IPS-15b (cell line): ENCODE measurements around the gene CD8B.

Source experiments
- H3K27me3 ChIP-seq: one replicate; pipeline ENCODE4 v1.6.1; 2013; ENCODE audit warnings: low read length; ENCODE audit not compliant: control insufficient read depth, insufficient read depth
- H3K36me3 ChIP-seq: one replicate; pipeline ENCODE4 v1.6.1; 2013; ENCODE audit warnings: low read length; ENCODE audit not compliant: control insufficient read depth, insufficient read depth
- H3K4me1 ChIP-seq: one replicate; pipeline ENCODE4 v1.6.1; 2013; ENCODE audit warnings: mild to moderate bottlenecking, low read length; ENCODE audit not compliant: control insufficient read depth, insufficient read depth
- H3K4me3 ChIP-seq: one replicate; pipeline ENCODE4 v1.5.1; 2013; ENCODE audit warnings: low read depth, low read length
- H3K9ac ChIP-seq: one replicate; pipeline ENCODE4 v1.6.1; 2013; ENCODE audit warnings: low read depth, mild to moderate bottlenecking, low read length
- H3K9me3 ChIP-seq: one replicate; pipeline ENCODE4 v1.6.1; 2013; ENCODE audit warnings: mild to moderate bottlenecking, low read length; ENCODE audit not compliant: control insufficient read depth, insufficient read depth

CD8B gene

DNA sequence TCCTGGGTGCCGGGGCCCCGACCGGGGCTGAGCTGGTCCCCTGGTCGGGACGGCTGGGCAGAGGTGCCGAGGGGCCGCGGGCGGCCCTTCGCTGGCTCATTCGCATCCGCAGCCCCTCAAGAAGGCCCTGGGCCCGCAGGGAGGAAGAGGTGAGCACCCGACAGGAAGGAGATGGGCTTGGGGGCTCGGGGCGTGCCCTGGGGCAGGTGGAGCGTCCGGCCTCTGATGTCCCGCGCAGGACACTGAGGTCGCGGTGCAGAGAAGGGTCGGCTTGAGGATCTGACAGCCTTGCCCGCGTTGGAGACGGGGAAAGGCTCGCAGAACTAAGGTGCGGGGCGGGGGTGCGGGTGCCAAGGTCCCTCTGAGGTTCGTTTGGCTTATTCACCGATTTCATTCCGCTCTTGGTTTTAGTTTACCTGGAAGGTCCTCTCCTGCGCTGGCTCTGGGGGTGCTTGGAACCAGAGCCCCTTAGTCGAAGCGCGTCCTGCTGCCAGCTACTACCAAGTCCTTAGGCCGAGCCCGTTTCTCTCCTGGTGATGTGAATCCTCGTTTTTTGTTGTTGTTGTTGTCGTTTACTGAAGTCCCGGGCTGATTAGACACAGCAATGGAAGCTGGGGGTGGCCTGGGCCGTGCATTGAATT, 52.1 kb downstream of the CD8B start:
- Histone ChIP-seq H3K4me1 (peaks cover 2% of the 10 kb centered on the region), H3K9ac (no peak overlapping the region), H3K4me3 (no peak overlapping the region), H3K36me3 (no peaks in the 10 kb centered on the region), H3K9me3 (no peaks in the 10 kb centered on the region), H3K27me3 (peaks cover 28% of the 10 kb centered on the region)

DNA sequence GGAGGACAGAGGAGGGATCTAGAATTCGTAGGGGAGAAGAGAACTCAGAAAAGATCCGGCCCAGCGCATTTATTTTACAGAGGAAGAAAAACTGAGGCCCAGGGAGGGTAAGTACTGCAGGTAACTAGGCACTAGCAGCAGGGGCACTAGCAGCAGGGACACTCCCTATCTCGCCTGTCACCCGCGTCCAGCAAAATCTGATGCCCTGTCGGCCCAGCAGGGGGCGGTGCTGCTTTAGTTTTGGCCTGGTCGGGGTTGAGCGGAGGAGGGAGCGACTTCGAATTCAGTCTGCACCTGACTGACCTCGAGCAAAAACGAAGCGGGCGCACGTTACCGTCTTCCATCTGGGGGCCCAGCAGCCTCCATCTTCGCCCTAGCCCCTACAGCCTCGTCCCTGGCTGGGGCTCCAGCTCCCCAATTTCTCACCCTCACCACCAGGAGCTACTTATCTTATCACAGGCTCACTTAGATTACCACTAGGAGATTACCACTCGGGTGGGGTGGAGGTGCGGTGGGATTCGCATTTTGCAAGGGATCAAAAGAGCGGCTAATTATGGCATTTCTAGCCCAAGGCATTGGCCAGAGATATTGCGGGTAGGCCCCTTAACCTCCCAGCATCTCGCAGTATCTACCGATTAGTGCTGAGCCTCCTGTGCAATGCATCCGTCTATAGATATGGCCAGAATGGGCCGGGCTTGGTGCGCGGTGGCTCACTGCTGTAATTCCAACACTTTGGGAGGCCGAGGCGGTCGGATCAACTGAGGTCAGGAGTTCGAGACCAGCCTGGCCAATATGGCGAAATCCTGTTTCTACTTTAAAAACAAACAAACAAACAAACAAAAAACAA, 53.1 kb downstream of the CD8B start:
- Histone ChIP-seq H3K27me3 (peaks cover 28% of the 10 kb centered on the region), H3K36me3 (no peaks in the 10 kb centered on the region), H3K4me3 (peak overlapping the region; percentile 65), H3K9ac (no peak overlapping the region), H3K9me3 (no peaks in the 10 kb centered on the region), H3K4me1 (peaks cover 2% of the 10 kb centered on the region)

DNA sequence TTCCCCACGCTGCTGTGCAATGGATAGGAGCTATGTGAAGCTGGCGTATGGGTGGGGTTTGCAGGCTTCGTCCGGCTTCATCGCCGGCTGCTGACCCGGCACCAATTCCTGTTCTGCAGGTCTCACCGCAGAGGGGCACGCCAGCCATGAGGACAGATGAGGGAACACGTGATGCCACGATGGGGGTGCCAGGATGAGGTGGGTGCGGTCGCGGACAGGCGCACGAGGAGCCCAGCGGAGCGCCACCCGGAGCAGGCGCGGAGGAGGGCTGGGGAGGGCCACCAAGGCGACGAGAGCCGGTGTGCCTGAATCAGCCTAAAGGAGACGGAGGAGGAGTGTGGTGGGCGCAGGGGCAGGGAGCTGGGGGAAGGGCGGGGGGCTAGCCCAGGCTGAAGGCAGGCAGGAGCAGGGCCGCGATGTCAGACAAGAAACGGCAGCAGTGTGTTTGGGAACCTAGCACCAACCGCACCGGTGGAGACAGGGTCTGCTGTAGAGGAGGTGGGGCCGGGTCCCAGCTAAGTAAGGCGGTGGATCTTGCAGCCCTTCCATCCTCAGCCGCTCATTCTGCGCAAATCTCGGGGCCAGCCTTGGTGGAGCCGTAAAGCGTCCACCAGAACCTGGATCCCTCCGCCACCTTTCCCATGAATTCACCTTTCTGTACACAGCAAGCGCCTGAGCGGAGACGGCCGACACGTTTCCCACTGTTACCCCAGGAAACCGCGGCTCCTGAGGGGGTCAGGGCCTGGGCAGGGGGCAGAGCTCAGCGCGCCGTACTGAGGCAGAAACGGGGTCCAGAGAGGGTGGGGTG, 54.0 kb downstream of the CD8B start:
- Histone ChIP-seq H3K9me3 (no peaks in the 10 kb centered on the region), H3K36me3 (no peaks in the 10 kb centered on the region), H3K4me1 (peaks cover 2% of the 10 kb centered on the region), H3K27me3 (peaks cover 28% of the 10 kb centered on the region), H3K4me3 (peak overlapping the region; percentile 65), H3K9ac (no peak overlapping the region)

GRCh38 chr2:86807133-86807467, 54.6 kb downstream of the CD8B start:
- Histone ChIP-seq H3K27me3 (peaks cover 28% of the 10 kb centered on the region), H3K9ac (no peak overlapping the region), H3K9me3 (no peaks in the 10 kb centered on the region), H3K4me3 (peak overlapping the region; percentile 65), H3K4me1 (peaks cover 2% of the 10 kb centered on the region), H3K36me3 (no peaks in the 10 kb centered on the region)

GRCh38 chr2:86806059-86806857, 55.4 kb downstream of the CD8B start:
- H3K27me3 ChIP-seq, result peaks cover 28% of the 10 kb centered on the region
- no peak overlapping the region for H3K9ac ChIP-seq
- no peaks in the 10 kb centered on the region for H3K9me3 ChIP-seq
- no peaks in the 10 kb centered on the region for H3K36me3 ChIP-seq
- no peak overlapping the region for H3K4me3 ChIP-seq
- peaks cover 2% of the 10 kb centered on the region for H3K4me1 ChIP-seq

DNA sequence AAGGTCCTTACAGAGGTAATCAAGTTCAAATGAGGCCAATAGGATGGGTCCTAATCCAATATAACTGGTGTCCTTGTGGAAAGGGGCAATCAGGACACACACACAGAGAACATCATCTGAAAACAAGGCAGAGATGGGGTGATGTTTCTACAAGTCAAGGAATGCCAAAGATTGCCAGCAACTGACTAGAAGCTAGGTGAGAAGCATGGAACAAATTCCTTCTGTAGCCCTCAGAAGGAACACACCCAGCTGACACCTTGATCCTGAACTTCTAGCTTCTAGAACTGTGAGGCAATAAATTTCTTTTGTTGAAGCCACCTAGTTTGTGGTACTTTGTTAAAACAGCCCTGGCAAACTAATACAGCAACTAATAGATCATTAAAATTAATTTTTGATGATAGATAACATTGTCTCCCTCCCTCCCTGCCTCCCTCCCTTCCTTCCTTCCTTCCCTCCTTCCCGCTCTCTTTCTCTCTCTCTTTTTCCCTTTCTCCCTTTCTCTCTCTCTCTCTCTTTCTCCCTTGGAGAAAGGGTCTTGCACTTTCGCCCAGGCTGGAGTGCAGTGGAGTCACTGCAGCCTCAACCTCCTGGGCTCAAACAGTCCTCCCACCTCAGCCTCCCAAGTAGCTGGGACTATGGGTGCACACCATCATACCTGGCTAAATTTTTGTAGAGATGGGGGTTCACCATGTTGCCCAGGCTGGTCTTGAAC, 60.7 kb downstream of the CD8B start:
- H3K4me3 ChIP-seq, result no peak overlapping the region

GRCh38 chr2:86794861-86795260, 66.8 kb downstream of the CD8B start:
- Histone ChIP-seq H3K9ac (no peak overlapping the region), H3K27me3 (peaks cover 46% of the 10 kb centered on the region), H3K36me3 (no peaks in the 10 kb centered on the region), H3K4me3 (no peak overlapping the region), H3K9me3 (no peaks in the 10 kb centered on the region), H3K4me1 (no peaks in the 10 kb centered on the region)

More for the DNA sequence above, 60.7 kb downstream of the CD8B start:
- peaks cover 10% of the 10 kb centered on the region for H3K27me3 ChIP-seq
- no peak overlapping the region for H3K9ac ChIP-seq
- no peaks in the 10 kb centered on the region for H3K4me1 ChIP-seq
- H3K36me3 ChIP-seq, result no peaks in the 10 kb centered on the region
- H3K9me3 ChIP-seq, result no peaks in the 10 kb centered on the region

GRCh38 chr2:86793752-86794151, 67.9 kb downstream of the CD8B start:
- Histone ChIP-seq H3K4me1 (no peaks in the 10 kb centered on the region), H3K9ac (no peak overlapping the region), H3K27me3 (peaks cover 57% of the 10 kb centered on the region), H3K9me3 (no peaks in the 10 kb centered on the region), H3K4me3 (no peak overlapping the region), H3K36me3 (no peaks in the 10 kb centered on the region)

DNA sequence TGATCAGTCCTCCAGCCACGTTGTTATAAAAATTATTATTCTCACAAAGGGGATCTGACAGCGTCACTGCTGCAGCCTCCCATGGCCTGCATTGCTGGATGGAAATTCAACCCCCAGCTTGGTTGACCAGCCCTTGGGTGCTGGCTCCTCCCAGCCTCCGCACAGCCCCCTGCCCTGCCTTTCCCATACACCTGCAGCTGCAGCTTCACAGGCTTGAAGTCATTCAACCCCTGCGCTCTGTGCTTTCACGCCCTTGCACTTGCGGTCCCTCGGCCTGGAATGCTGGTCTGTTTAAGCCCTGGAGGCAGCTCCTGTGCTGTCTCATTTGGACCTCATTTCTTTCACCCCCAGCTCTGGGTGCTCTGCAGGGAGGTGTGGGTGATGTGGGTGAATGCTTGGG, 70.1 kb downstream of the CD8B start:
- Histone ChIP-seq H3K9me3 (no peaks in the 10 kb centered on the region), H3K36me3 (no peaks in the 10 kb centered on the region), H3K4me3 (peak overlapping the region; percentile 46), H3K4me1 (no peaks in the 10 kb centered on the region), H3K9ac (no peak overlapping the region), H3K27me3 (peaks cover 72% of the 10 kb centered on the region)

DNA sequence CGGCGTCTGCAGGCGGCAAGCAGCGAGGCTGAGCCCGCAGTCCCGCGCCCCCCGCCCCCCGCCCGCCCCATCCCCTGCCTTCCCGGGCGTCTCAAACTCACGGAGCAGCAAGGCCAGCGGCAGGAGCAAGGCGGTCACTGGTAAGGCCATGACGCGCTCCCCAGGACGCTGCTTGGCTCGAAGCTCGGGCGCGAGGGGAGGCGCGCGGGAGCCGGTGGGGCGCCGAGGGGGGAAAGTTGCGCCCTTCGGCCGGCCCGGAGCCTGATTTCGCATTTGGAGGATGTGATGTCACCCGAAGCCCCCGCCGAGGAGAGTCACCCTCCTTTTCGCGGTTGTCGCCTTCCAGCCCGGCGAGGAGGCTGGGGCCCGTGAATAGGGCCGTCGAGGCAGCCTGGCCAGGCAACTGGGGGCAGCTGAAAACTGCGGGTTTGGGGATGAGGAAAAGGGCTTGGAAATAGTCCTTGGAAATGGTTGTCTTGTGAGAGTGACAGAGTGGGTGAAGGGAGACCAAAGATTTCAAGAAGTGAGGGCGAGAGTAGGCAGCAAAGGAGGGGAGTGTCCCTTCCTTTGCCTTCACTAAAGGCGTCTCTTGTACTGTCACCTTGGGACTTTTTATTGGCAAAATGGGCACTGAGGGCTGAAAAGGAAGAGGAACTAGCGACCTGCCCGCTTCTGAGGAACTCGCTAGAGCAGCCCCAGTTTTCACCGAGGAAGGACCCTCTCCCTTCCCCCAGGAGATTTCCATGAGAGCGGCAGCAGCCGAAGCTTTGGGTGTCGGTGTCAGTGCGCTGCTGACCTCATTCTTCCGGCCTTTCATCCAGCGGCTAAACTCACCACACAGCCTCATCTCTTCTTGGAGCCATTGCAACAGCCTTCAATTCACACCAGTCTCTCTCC, 70.8 kb downstream of the CD8B start, which contains the start of gene CD8A:
TSS of gene CD8A (minus strand) at position 238 of the 897 bp plus-strand sequence. CDS start at position 150, 88 bp downstream.
- Histone ChIP-seq H3K27me3 (peaks cover 76% of the 10 kb centered on the region), H3K9me3 (no peaks in the 10 kb centered on the region), H3K4me3 (peak within 1 kb of the TSS; percentile 46)

More for the DNA sequence above, 70.8 kb downstream of the CD8B start, which contains the start of gene CD8A:
- H3K9ac ChIP-seq, result no peak within 1 kb of the TSS
- H3K36me3 ChIP-seq, result no peaks in the 10 kb centered on the region
- H3K4me1 ChIP-seq, result no peaks in the 10 kb centered on the region
